H1 (cell line): ENCODE data around the gene CACNA1D. TPM values are rescaled to one million over a fixed set of nuclear protein-coding genes. Genes with fewer than 3 reads are reported as not detected.

Experiments used
- CTCF ChIA-PET: fragments of 300-600 bp; sonication (Branson Sonifier 250); formaldehyde crosslinking; loops from one replicate; lab custom pipeline; 2021; ENCODE audit not compliant: partially characterized antibody; lab: Charles Lee
- POLR2A ChIA-PET: fragments of 300-600 bp; sonication (Branson Sonifier 250); formaldehyde crosslinking; loops from one replicate; lab custom pipeline; 2021; ENCODE audit warnings: inconsistent platforms; ENCODE audit not compliant: partially characterized antibody; lab: Charles Lee
- DNase-seq, 2 experiments: peaks; one replicate each; pipeline versions ENCODE4 v3.0.0 to v3.0.0-alpha.2; 2010 to 2022; ENCODE audit warnings: low spot score in 2 of 2, low read depth in 1 of 2, mixed read lengths in 1 of 2
- FAIRE-seq: peaks from 2 replicates; lab custom pipeline; 2011; peaks lifted over from hg19 to GRCh38; lab: Jason Lieb, UNC
- H2AFZ ChIP-seq: 2 replicates; pipeline ENCODE4 v1.8.1; 2012; ENCODE audit warnings: low read length, inconsistent platforms
- H2AK5ac ChIP-seq: 2 replicates; pipeline ENCODE4 v1.6.1; 2013; ENCODE audit warnings: low read depth, low read length
- H2BK120ac ChIP-seq: replicated peaks from 2 replicates; pipeline ENCODE3; 2013; ENCODE audit warnings: low read depth, low read length, inconsistent platforms
- H2BK12ac ChIP-seq: 2 replicates; pipeline ENCODE4 v1.6.1; 2013; ENCODE audit warnings: low read depth, low read length
- H2BK15ac ChIP-seq: 2 replicates; pipeline ENCODE4 v1.6.1; 2013; ENCODE audit warnings: low read length
- H2BK20ac ChIP-seq: 2 replicates; pipeline ENCODE4 v1.6.1; 2013; ENCODE audit warnings: low read length
- H2BK5ac ChIP-seq: 2 replicates; pipeline ENCODE4 v1.6.1; 2013; ENCODE audit warnings: low read depth, low read length
- H3K14ac ChIP-seq: 2 replicates; pipeline ENCODE4 v1.6.1; 2013; ENCODE audit warnings: inconsistent platforms; ENCODE audit not compliant: insufficient read length
- H3K18ac ChIP-seq: 2 replicates; pipeline ENCODE4 v1.6.1; 2013; ENCODE audit warnings: low read length; ENCODE audit errors: extremely low read depth
- H3K23ac ChIP-seq: 2 replicates; pipeline ENCODE4 v1.6.1; 2013; ENCODE audit warnings: inconsistent platforms; ENCODE audit not compliant: insufficient read length
- H3K23me2 ChIP-seq: 2 replicates; pipeline ENCODE4 v1.6.1; 2013; ENCODE audit warnings: low read depth, low read length
- H3K27ac ChIP-seq: 2 replicates; pipeline ENCODE4 v1.6.1; 2011; ENCODE audit warnings: low read depth, low read length, inconsistent platforms
- H3K27me3 ChIP-seq, 4 experiments: replicated peaks in 1 of 4; 1 replicate in 1 of 4; 2 replicates in 3 of 4; pipeline versions ENCODE4 v1.6.1 to v1.8.1; 2011 to 2013; ENCODE audit warnings: low read length in 3 of 4, mild to moderate bottlenecking in 3 of 4, inconsistent platforms in 2 of 4, mixed read lengths in 2 of 4, moderate library complexity in 1 of 4; ENCODE audit not compliant: control insufficient read depth in 3 of 4, insufficient read depth in 3 of 4; ENCODE audit errors: extremely low read depth in 1 of 4
- H3K36me3 ChIP-seq, 4 experiments: 2 replicates each; pipeline versions ENCODE4 v1.6.1 to v1.8.1; 2011 to 2013; ENCODE audit warnings: mild to moderate bottlenecking in 4 of 4, low read length in 3 of 4, moderate library complexity in 2 of 4, control low read depth in 1 of 4, inconsistent platforms in 1 of 4; ENCODE audit not compliant: insufficient read depth in 4 of 4, control insufficient read depth in 2 of 4
- H3K4ac ChIP-seq: replicated peaks from 2 replicates; pipeline ENCODE3; 2013; ENCODE audit warnings: low read length, low read depth, mixed read lengths, inconsistent platforms; ENCODE audit not compliant: insufficient read length
- H3K4me1 ChIP-seq, 4 experiments: replicated peaks in 1 of 4; 1 replicate in 1 of 4; 2 replicates in 3 of 4; pipeline versions ENCODE4 v1.6.1 to v1.8.1; 2011 to 2013; ENCODE audit warnings: low read length in 3 of 4, inconsistent platforms in 2 of 4, mixed read lengths in 1 of 4; ENCODE audit not compliant: insufficient read depth in 4 of 4, control insufficient read depth in 3 of 4
- H3K4me2 ChIP-seq, 2 experiments: 2 replicates each; pipeline versions ENCODE4 v1.6.1 to v1.8.1; 2011 to 2013; ENCODE audit warnings: low read depth in 2 of 2, low read length in 2 of 2, control low read depth in 1 of 2, inconsistent platforms in 1 of 2, mild to moderate bottlenecking in 1 of 2; ENCODE audit not compliant: insufficient read depth in 1 of 2
- H3K4me3 ChIP-seq, 4 experiments: fragments of 200-600, 300-600 bp in 1 of 4; sonication (generic), shearing (Covaris generic), sonication (Bioruptor Twin) in 1 of 4; 2 replicates each; pipeline versions ENCODE4 v1.5.1 to v1.8.1; 2011 to 2016; ENCODE audit warnings: low read length in 4 of 4, low read depth in 3 of 4, control low read depth in 2 of 4, inconsistent platforms in 2 of 4, mild to moderate bottlenecking in 2 of 4, mixed read lengths in 1 of 4, moderate library complexity in 1 of 4; ENCODE audit not compliant: insufficient read depth in 2 of 4; ENCODE audit errors: extremely low read depth in 1 of 4
- H3K56ac ChIP-seq: replicated peaks from 2 replicates; pipeline ENCODE3; 2013; ENCODE audit warnings: low read depth, mild to moderate bottlenecking, mixed read lengths, low read length, inconsistent platforms; ENCODE audit not compliant: insufficient read length
- H3K79me1 ChIP-seq: 2 replicates; pipeline ENCODE4 v1.6.1; 2013; ENCODE audit warnings: low read depth, low read length, control low read depth
- H3K79me2 ChIP-seq, 2 experiments: 2 replicates each; pipeline versions ENCODE4 v1.6.1 to v1.8.1; 2012 to 2013; ENCODE audit warnings: low read length in 2 of 2, mild to moderate bottlenecking in 2 of 2, inconsistent platforms in 1 of 2; ENCODE audit not compliant: insufficient read depth in 2 of 2, control insufficient read depth in 1 of 2
- H3K9ac ChIP-seq, 4 experiments: replicated peaks in 1 of 4; 1 replicate in 1 of 4; 2 replicates in 3 of 4; pipeline versions ENCODE4 v1.6.1 to v1.8.1; 2011 to 2013; ENCODE audit warnings: low read depth in 3 of 4, low read length in 3 of 4, control low read depth in 2 of 4, mild to moderate bottlenecking in 2 of 4, moderate library complexity in 2 of 4, inconsistent platforms in 1 of 4; ENCODE audit errors: extremely low read depth in 1 of 4
- H3K9me3 ChIP-seq, 2 experiments: 2 replicates each; pipeline versions ENCODE4 v1.6.1 to v1.8.1; 2012 to 2013; ENCODE audit warnings: mild to moderate bottlenecking in 2 of 2, moderate library complexity in 2 of 2, control low read depth in 1 of 2, inconsistent platforms in 1 of 2, low read depth in 1 of 2, low read length in 1 of 2, mixed read lengths in 1 of 2; ENCODE audit not compliant: insufficient read depth in 2 of 2
- H4K20me1 ChIP-seq, 2 experiments: replicated peaks in 1 of 2; 2 replicates each; pipeline versions ENCODE3 to v1.8.1; 2011 to 2013; ENCODE audit warnings: inconsistent platforms in 2 of 2, low read length in 2 of 2, mild to moderate bottlenecking in 1 of 2; ENCODE audit not compliant: insufficient read depth in 2 of 2, control insufficient read depth in 1 of 2
- H4K5ac ChIP-seq: 2 replicates; pipeline ENCODE4 v1.6.1; 2013; ENCODE audit warnings: low read length, low read depth, mixed read lengths, inconsistent platforms; ENCODE audit not compliant: insufficient read length
- H4K8ac ChIP-seq: 2 replicates; pipeline ENCODE4 v1.8.0; 2013; ENCODE audit warnings: mild to moderate bottlenecking, moderate library complexity, low read length, inconsistent platforms; ENCODE audit not compliant: insufficient read depth; ENCODE audit errors: extremely low read depth
- H4K91ac ChIP-seq: replicated peaks from 2 replicates; pipeline ENCODE3; 2013; ENCODE audit warnings: low read length, mixed read lengths, inconsistent platforms; ENCODE audit not compliant: insufficient read length
- FOSL1 ChIP-seq: IDR thresholded peaks from 2 replicates; pipeline ENCODE4 v1.6.1; 2011; ENCODE audit warnings: mild to moderate bottlenecking, low read depth, low read length, moderate library complexity; ENCODE audit not compliant: insufficient read depth
- HDAC2 ChIP-seq, 2 experiments: fragments of 300-600 bp in 1 of 2; sonication (generic) in 1 of 2; IDR thresholded peaks; 2 replicates each; pipeline ENCODE4 v1.6.1; 2011 to 2012; ENCODE audit warnings: low read depth in 2 of 2, low read length in 2 of 2, mild to moderate bottlenecking in 2 of 2, moderate library complexity in 2 of 2, borderline replicate concordance in 1 of 2, inconsistent platforms in 1 of 2
- NANOG ChIP-seq: IDR thresholded peaks from 2 replicates; pipeline ENCODE4 v1.6.1; 2011; ENCODE audit warnings: low read length, low read depth, mild to moderate bottlenecking, inconsistent platforms; ENCODE audit not compliant: insufficient read depth, poor library complexity, severe bottlenecking
- RFX5 ChIP-seq: IDR thresholded peaks from 2 replicates; pipeline ENCODE4 v1.6.1; 2011; ENCODE audit warnings: low read depth, low read length, improper control_type of control experiment, borderline replicate concordance
- WGBS, 2 experiments: shearing (Covaris generic) in 1 of 2; methylation state at CpG; one replicate each; pipeline versions ENCODE4 v1.1.6 to v1.1.7; 2013 to 2015; ENCODE audit warnings: low lambda C conversion rate in 2 of 2, mixed read lengths in 2 of 2, inconsistent platforms in 1 of 2, low coverage in 1 of 2, missing lambda C conversion rate in 1 of 2; ENCODE audit not compliant: insufficient replicate concordance in 2 of 2, insufficient coverage in 1 of 2, insufficient read length in 1 of 2; ENCODE audit errors: extremely low coverage in 1 of 2, missing lambda C conversion rate in 1 of 2; 5-methylcytosine and 5-hydroxymethylcytosine counted together
- polyA plus RNA-seq, 7 experiments: library from polyadenylated mRNA; depleted of rRNA in 3 of 7; stranded (reverse) in 5 of 7; unstranded in 2 of 7; fragments of >200 nt in 5 of 7; fragments of 200-250 nt in 2 of 7; gene quantifications; 1 replicate in 5 of 7; 2 replicates in 1 of 7; 4 replicates in 1 of 7; pipeline versions ENCODE4 v1.2.1 to v1.2.3, GENCODE V29; 2011 to 2013; ENCODE audit warnings: missing spikeins in 2 of 7, mixed read lengths in 2 of 7
- total RNA-seq: library from RNA; stranded (reverse); fragmentation: NEBNext Ultra II Directional; extraction: Animal tissue kit (Norgen Biotek cat#: 25700); gene quantifications from 2 replicates; pipeline ENCODE4 v1.2.1, GENCODE V29; 2021

CACNA1D gene
- total and polyA plus RNA-seq, 2 of the 8 experiments (the other 6 are each of a cell fraction or from before 2014, with no cell fraction given), result 2.0 to 2.9 TPM

DNA sequence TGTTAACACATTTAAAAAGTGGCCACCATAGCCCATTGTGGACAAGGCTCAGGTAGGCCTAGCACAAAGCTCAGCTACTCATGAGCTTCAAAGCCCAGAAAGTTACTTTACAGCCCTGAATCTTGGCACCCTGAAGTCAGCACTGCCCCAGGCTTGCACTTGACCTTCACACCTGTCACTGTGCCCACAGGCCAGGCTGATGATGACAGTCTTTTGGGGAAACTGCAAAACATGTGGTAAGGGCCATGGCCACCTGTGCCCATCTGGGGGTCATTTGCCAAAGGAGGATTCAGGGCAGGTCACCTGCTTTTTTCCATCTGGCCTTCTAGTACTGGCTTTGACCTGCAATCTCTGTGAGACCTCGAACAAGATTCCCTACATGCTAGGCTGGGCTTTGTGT, 340.8 kb downstream of the CACNA1D start:
- no peak overlapping the region for H4K8ac ChIP-seq
- H2AFZ ChIP-seq, result no peak overlapping the region
- H3K23me2 ChIP-seq, result no peaks in the 10 kb centered on the region
- H2BK120ac ChIP-seq, result no peak overlapping the region
- H3K27me3 ChIP-seq, result no peaks in the 10 kb centered on the region
- H3K36me3 ChIP-seq, result peaks cover 0 to 6% (median 0%) of the 10 kb centered on the region in 4 experiments; a peak in 4 of 8 replicates
- no peak overlapping the region for H3K27ac ChIP-seq
- H3K14ac ChIP-seq, result no peak overlapping the region
- H3K56ac ChIP-seq, result no peak overlapping the region
- POLR2A ChIA-PET, result no interaction called here
- H3K4me1 ChIP-seq, result no peaks in the 10 kb centered on the region
- H3K9ac ChIP-seq, result no peak overlapping the region
- DNase-seq, result no peak
- WGBS, 2 experiments, result 100% methylated on average over 1 of the region's 1 CpG; no CpG with 5 or more reads in 1 of the 2 experiments
- H2BK20ac ChIP-seq, result no peak overlapping the region
- CTCF ChIA-PET, result interaction anchor here (1.3 to 3.7 kb wide), 3 partner anchors 9 to 124 kb away, joined by 3 to 23 read pairs (median 9); no protein-coding TSS in a partner anchor
- no peak overlapping the region for H2BK15ac ChIP-seq
- H2BK5ac ChIP-seq, result no peak overlapping the region
- no peak overlapping the region for H4K91ac ChIP-seq
- H2AK5ac ChIP-seq, result no peak overlapping the region
- no peaks in the 10 kb centered on the region for H3K79me2 ChIP-seq
- no peak for FAIRE-seq
- H3K4me2 ChIP-seq, result no peak overlapping the region
- H3K23ac ChIP-seq, result no peak overlapping the region
- H3K18ac ChIP-seq, result no peak overlapping the region
- H2BK12ac ChIP-seq, result no peak overlapping the region
- no peaks in the 10 kb centered on the region for H3K79me1 ChIP-seq
- TF ChIP-seq RFX5 (no peak), NANOG (no peak), FOSL1 (no peak), HDAC2 (IDR thresholded peaks at IDR 0.05; ENCODE audit: borderline replicate concordance in 1 of 2, low read depth in 2 of 2, low read length in 2 of 2) (no peak)
- TF ChIP-seq, all 59 proteins: peak for 0
- H4K20me1 ChIP-seq, result peaks cover 0 to 4% of the 10 kb centered on the region in 2 experiments
- H3K4me3 ChIP-seq, result no peak overlapping the region
- H4K5ac ChIP-seq, result no peak overlapping the region
- H3K9me3 ChIP-seq, result no peaks in the 10 kb centered on the region
- no peak overlapping the region for H3K4ac ChIP-seq
